ENCODE results near the gene PACS2. TPM values are rescaled to one million over a fixed set of nuclear protein-coding genes. Genes with fewer than 3 reads are reported as not detected.

PACS2 gene
- total and polyA plus RNA-seq, 4 donors: 5.1 to 21.9 (median 9.8) TPM

- Histone ChIP-seq H3K9me3 (ENCODE audit: control insufficient read depth in 4 of 4, low read length in 3 of 4) (no peaks in the 10 kb centered on the region), H3K27ac (ENCODE audit: low read depth in 1 of 2, low read length in 2 of 2) (no peak overlapping the region), H3K27me3 (ENCODE audit: control insufficient read depth in 4 of 4, insufficient read depth in 4 of 4, low read length in 3 of 4) (no peaks in the 10 kb centered on the region), H3K4me3 (ENCODE audit: low read depth in 1 of 3, low read length in 3 of 3) (no peak overlapping the region), H3K4me1 (ENCODE audit: control insufficient read depth in 4 of 4, insufficient read depth in 4 of 4, low read length in 3 of 4) (no peaks in the 10 kb centered on the region), H3K36me3 (ENCODE audit: control insufficient read depth in 4 of 4, insufficient read depth in 3 of 4, low read depth in 1 of 4, low read length in 3 of 4) (peaks cover 0 to 15% (median 4%) of the 10 kb centered on the region in 4 donors), H3K9ac (ENCODE audit: low read depth in 1 of 2, low read length in 2 of 2) (no peak overlapping the region)
- WGBS: 97% methylated on average over 14 of the region's 14 CpGs
- DNase-seq (ENCODE audit: low spot score): no peak
- no peak for TF ChIP-seq HNF4A (conservative IDR thresholded peaks at IDR 0.05)
- TF ChIP-seq CTCF (IDR thresholded peaks at IDR 0.05; ENCODE audit: low read depth, low read length, missing input control): no peak
- no peak for TF ChIP-seq YY1 (IDR thresholded peaks at IDR 0.05)
- no peak for TF ChIP-seq RXRA (IDR thresholded peaks at IDR 0.05)
- no peak for TF ChIP-seq FOXA1 (IDR thresholded peaks at IDR 0.05)
- no peak for TF ChIP-seq HNF4G (IDR thresholded peaks at IDR 0.05)
- TF ChIP-seq RAD21 (IDR thresholded peaks at IDR 0.05): no peak
- TF ChIP-seq JUND (IDR thresholded peaks at IDR 0.05): no peak
- TF ChIP-seq ATF3 (IDR thresholded peaks at IDR 0.05): no peak
- no peak for TF ChIP-seq ZBTB33 (IDR thresholded peaks at IDR 0.05)
- TF ChIP-seq NR2F2 (IDR thresholded peaks at IDR 0.05): no peak
- no peak for TF ChIP-seq FOXA2 (IDR thresholded peaks at IDR 0.05)
- TF ChIP-seq EGR1 (IDR thresholded peaks at IDR 0.05; ENCODE audit: low read depth in 2 of 2): no peak
- TF ChIP-seq TAF1 (conservative IDR thresholded peaks at IDR 0.05): no peak
Measured at GRCh38 chr14:105379946-105380345, 65.4 kb downstream of the PACS2 start.

GRCh38 chr14:105380756-105381155 lies 66.2 kb downstream of the PACS2 start:
- TF ChIP-seq CTCF (IDR thresholded peaks at IDR 0.05; ENCODE audit: low read depth, low read length, missing input control) (no peak), ATF3 (IDR thresholded peaks at IDR 0.05) (no peak), RAD21 (IDR thresholded peaks at IDR 0.05) (no peak), SP1 (IDR thresholded peaks at IDR 0.05) (no peak), TAF1 (conservative IDR thresholded peaks at IDR 0.05) (no peak), YY1 (IDR thresholded peaks at IDR 0.05) (no peak), ZBTB33 (IDR thresholded peaks at IDR 0.05) (no peak), REST (IDR thresholded peaks at IDR 0.05) (no peak), HNF4A (conservative IDR thresholded peaks at IDR 0.05) (no peak), NR2F2 (IDR thresholded peaks at IDR 0.05) (no peak), GABPA (IDR thresholded peaks at IDR 0.05 in 1 of 2, conservative IDR thresholded peaks at IDR 0.05 in 1 of 2) (no peak), FOXA2 (IDR thresholded peaks at IDR 0.05) (no peak)
- Histone ChIP-seq H3K9ac (ENCODE audit: low read depth in 1 of 2, low read length in 2 of 2) (no peak overlapping the region), H3K4me3 (ENCODE audit: low read depth in 1 of 3, low read length in 3 of 3) (no peak overlapping the region), H3K27ac (ENCODE audit: low read depth in 1 of 2, low read length in 2 of 2) (no peak overlapping the region), H3K27me3 (ENCODE audit: control insufficient read depth in 4 of 4, insufficient read depth in 4 of 4, low read length in 3 of 4) (no peaks in the 10 kb centered on the region), H3K4me1 (ENCODE audit: control insufficient read depth in 4 of 4, insufficient read depth in 4 of 4, low read length in 3 of 4) (no peaks in the 10 kb centered on the region), H3K36me3 (ENCODE audit: control insufficient read depth in 4 of 4, insufficient read depth in 3 of 4, low read depth in 1 of 4, low read length in 3 of 4) (peaks cover 0 to 21% (median 4%) of the 10 kb centered on the region in 4 donors), H3K9me3 (ENCODE audit: control insufficient read depth in 4 of 4, low read length in 3 of 4) (no peaks in the 10 kb centered on the region)
- WGBS: 95% methylated on average over 19 of the region's 19 CpGs
- no peak for DNase-seq (ENCODE audit: low spot score)
